HG03025 (cell line): ENCODE results near the gene FAM89B.
"Not testable (repeated sequence)": the region's sequence is repeated elsewhere in the genome, so short reads cannot be mapped to it uniquely, and the experiment has no call there.

ENCODE experiments used
- ATAC-seq: cut with Tn5 transposase; IDR thresholded peaks from one replicate; pipeline ENCODE4 v1.9.1; 2021; ENCODE audit warnings: mild to moderate bottlenecking, moderate library complexity; ENCODE audit not compliant: unreplicated experiment, low FRiP score

The FAM89B gene

GRCh38 chr11:65572356-65573051 lies at the start of gene FAM89B:
TSS of gene FAM89B (plus strand) at chr11:65572538. CDS start at chr11:65572670, 132 bp downstream.
- no peak for ATAC-seq

DNA sequence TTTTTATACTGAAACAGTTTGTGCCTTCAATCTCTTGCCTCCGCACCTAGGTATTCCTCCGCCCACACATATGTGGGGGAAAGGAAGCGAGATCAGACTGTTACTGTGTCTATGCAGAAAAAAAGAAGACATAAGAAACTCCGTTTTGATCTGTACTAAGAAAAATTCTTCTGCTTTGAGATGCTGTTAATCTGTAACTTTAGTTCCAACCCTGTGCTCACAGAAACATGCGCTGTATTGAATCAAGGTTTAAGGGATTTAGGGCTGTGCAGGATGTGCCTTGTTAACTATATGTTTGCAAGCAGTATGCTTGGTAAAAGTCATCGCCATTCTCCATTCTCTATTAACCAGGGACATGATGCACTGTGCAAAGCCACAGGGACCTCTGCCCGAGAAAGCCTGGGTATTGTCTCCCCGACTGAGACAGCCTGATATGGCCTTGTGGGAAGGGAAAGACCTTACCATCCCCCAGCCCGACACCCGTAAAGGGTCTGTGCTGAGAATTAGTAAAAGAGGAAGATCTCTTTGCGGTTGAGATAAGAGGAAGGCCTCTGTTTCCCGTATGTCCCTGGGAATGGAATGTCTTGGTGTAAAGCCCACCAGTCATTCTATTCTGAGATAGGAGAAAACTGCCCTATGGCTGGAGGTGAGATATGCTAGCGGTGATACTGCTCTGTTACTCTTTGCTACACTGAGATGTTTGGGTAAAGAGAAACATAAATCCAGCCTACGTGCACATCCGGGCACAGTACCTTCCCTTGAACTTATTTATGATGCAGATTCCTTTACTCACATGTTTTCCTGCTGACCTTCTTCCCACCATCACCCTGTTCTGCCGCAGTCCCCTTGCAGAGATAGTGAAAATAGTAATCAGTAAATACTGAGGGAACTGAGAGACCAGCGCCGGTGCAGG lies 49.4 kb upstream of the FAM89B start:
- not testable (repeated sequence) for ATAC-seq

- not testable (repeated sequence) for ATAC-seq
Measured at GRCh38 chr11:65523631-65523968, 48.7 kb upstream of the FAM89B start.

DNA sequence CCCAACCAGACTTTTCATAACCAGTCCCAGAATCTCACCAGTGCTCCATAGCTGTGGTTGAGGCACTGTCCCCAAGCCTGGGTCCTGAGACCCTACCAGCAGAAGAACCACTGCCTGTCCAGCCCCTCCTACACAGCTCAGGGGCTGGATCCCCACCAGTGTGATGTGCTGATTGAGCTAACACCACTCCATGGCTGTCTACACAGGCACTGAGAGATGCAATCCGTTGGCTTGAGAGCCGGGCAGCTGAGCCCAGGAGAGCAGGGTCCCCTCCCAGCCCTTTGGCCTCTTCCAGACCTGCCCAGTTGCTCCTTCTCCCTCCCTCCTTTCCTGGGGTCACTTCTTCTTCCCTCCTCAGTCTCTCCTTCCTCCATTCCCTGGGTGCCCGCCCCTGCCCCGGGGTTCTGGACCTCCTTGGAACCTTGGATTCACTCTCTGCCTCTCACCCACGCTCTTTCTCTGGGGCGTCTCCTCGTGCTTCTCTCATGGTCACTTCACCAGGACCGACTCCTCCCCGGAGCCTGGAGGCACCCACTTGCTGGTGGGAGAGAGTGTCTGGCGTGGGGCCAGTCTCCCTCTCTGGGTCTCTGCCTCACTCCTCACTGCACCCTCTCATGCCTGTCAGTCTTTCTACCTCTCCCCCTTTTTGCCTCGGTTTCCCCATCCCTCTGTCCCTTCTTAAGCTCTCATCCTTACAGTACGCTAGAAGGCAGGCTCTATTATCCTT lies 48.2 kb upstream of the FAM89B start:
- ATAC-seq = no peak

- no peak for ATAC-seq
Measured at GRCh38 chr11:65524741-65525545, 47.4 kb upstream of the FAM89B start, which contains the start of gene SCYL1. TSS of gene SCYL1 (plus strand) at chr11:65525083. CDS start at chr11:65525154, 71 bp downstream.

- ATAC-seq = no peak
Measured at GRCh38 chr11:65525546-65526480, 46.5 kb upstream of the FAM89B start.

- no peak for ATAC-seq
Measured at GRCh38 chr11:65526744-65527143, 45.6 kb upstream of the FAM89B start.

GRCh38 chr11:65528819-65529350 lies 43.5 kb upstream of the FAM89B start:
- no peak for ATAC-seq

DNA sequence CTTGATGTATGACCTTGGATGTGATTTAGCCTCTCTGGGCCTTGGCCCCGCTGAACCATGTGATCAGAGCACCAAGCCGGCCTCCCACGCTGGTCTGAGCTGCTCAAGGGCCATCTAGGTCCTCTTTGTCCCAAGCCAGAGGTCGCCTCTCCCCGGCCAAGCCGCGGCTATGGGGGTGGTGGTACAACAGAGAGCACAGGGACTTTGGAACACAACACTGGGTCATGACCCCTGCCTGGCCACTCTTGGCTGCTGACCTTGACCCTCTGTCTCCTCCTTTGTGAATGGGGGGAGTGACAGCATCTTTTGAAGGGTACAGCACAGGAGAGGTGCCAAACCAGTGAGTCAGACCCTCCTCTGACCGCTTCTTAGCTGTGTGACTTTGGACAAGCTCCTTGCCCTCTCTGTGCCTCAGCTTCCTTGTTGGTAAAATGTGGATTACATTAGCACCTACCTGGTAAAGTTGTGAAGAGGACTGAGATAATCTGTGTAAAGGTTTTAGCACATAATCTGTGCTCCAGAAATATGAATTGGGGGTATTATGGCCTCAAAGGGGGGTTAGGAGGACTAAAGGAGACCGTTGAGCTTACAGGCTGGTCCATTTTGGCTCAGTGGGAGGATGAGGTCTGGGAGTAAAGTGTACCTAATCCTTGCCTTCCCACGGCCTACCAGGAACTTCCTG lies 42.7 kb upstream of the FAM89B start:
- ATAC-seq = no peak

DNA sequence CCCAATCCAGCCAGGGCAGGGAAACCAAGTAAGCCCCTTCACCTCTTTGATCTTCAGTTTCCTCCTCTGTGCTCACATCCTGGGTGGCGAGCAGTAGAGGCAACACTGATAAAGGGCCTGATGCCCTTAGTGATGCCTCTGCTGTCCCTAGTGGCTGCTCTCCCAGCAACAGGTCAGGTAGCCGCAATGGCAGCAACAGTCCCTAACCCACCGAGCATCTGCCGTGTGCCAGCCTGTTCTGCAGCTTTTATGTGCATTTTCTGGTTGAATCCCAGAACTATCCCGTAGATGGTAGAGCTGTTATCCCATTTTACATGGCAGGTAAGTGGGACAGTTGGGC lies 42.2 kb upstream of the FAM89B start:
- ATAC-seq = no peak

GRCh38 chr11:65532388-65533064 lies 39.8 kb upstream of the FAM89B start:
- no peak for ATAC-seq

GRCh38 chr11:65535102-65535501 lies 37.2 kb upstream of the FAM89B start:
- ATAC-seq = no peak

DNA sequence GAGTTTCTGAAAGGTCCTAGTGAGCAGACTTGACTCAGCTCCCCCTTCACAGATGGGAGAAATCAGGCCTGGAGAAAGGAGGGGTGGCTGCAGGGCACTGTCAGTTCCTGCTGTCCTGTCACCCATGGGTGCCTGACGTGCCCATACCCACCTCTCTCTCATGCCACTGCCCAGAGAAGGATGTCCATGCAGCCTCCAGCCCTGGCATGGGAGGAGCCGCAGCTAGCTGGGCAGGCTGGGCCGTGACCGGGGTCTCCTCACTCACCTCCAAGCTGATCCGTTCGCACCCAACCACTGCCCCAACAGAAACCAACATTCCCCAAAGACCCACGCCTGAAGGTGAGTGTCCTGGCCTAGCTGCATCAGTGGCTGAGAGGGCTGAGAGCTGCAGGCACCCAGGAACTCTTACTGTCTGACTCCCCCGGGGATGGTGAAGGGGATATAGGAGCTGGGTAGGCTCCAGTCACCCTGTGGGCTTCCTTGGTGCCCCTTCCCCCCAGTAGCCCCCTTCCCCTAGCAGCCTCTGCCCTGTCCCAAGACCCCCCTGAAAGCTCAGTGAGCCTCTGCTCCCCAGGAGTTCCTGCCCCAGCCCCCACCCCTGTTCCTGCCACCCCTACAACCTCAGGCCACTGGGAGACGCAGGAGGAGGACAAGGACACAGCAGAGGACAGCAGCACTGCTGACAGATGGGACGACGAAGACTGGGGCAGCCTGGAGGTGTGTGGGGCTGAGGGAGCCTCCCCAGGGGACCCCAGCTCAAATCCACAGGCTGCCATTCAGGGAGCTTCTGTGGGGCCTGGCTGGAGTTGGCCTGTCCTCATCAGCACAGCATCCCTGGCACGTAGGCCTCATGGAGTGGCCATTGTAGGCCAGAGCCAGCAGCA lies 35.7 kb upstream of the FAM89B start:
- no peak for ATAC-seq

DNA sequence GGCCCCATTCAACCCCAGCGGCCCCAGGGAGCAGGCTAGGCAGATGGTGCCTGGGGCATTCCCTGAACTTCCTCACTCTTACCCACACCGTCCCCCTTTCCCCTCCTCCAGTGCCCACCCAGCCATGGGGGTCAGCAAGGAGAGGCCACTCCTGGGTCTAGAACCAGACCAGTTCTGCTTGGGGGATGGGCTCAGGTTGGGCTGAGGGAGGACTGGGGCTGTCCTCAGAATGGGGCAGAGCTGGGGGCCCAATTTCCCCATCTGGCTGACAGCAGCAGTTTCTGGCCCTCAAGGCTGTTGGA lies 35.1 kb upstream of the FAM89B start:
- no peak for ATAC-seq

DNA sequence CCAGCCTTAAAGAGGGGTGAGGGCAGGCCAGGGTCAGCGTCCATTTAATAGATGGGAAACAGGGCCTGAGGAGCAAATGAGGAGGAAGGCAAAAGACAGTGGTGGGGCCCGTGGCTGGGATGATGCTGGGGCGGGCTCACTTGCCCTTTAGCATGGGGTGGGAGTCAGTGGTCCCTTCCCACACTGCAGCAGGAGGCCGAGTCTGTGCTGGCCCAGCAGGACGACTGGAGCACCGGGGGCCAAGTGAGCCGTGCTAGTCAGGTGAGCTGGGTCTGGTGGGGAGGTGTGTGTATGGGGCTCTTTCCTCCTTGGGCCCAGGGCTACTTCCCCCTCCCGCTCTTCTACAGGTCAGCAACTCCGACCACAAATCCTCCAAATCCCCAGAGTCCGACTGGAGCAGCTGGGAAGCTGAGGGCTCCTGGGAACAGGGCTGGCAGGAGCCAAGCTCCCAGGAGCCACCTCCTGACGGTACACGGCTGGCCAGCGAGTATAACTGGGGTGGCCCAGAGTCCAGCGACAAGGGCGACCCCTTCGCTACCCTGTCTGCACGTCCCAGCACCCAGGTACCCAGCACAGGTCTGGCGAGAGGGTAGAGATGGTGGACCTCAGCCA lies 34.6 kb upstream of the FAM89B start:
- no peak for ATAC-seq

GRCh38 chr11:65538232-65538914 lies 34.0 kb upstream of the FAM89B start:
- ATAC-seq = no peak
